Right lobe of liver (tissue), 4 donors: ENCODE results near the gene PLEKHA5.

Experiments
- CTCF ChIP-seq, 4 donors: fragments of 200-600 bp in 3 of 4; fragments of 450-650 bp in 1 of 4; IDR thresholded peaks; one replicate each; pipeline versions ENCODE4 v1.5.1 to v1.8.0; 2016 to 2022; ENCODE audit warnings: antibody characterized with exemption in 4 of 4, mild to moderate bottlenecking in 2 of 4
- POLR2A ChIP-seq: fragments of 450-650 bp; IDR thresholded peaks from one replicate; pipeline ENCODE4 v1.6.1; 2017; ENCODE audit warnings: antibody characterized with exemption, mild to moderate bottlenecking
- donor health status: DM: no; HTN: no; CAD: no.
- donor health status: DM: no; HTN: no; CAD: no.
- donor health status: DM: no; HTN: yes; CAD: no.

- TF ChIP-seq POLR2A (no peak), CTCF (IDR thresholded peaks at IDR 0.05) (no peak)
These were observed 286.0 kb downstream of the PLEKHA5 start for GRCh38 chr12:19415563-19415962.
